ENCODE results near the gene UBAP2. TPM values are rescaled to one million over a fixed set of nuclear protein-coding genes. Genes with fewer than 3 reads are reported as not detected.

Gene UBAP2
- total RNA-seq, result 11.9 and 20.5 TPM in 2 replicates

DNA sequence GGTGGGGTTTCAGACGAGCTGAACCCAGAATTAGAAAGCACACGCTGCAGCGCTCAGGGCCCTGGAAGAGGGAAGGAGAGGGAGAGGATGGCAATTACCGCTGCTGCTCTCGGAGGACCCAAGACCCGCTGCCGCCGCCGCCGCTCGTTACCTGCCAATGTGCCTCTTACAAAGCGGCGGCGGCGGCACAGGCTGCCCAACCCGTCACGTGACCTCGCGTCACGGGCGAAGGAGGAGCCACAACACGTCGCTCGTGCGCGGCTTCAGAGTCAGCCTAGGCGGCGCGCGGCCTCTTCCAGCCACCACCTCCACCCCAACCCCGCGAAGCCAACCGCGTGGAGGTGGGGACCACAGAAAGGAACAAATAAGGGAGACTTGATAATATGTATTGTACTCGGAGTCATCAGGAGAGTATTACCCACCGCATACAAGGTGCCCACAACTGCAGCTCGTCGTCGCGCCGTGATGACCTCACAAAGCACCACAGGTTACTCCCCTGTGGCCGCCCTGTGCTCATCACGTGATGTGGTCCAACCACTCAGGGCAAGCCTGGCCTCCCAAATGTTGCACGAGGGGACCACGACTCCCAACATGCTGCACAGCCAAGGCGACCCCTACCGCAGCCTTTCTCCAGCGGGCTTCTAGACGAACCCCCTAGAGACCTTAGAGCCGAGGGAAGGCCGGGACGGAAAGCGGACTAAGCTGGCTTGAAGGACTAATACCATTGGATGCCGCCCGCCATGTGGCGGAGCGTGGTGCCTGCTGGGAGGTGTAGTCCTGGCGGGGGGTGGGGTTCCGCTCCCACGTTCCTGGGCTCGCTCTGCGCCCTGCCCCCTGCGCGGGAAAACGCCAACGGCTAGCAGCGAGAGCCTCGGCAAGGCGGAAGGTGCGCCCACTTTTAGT, at the start of gene UBAP2:
Gene UBAP2, minus strand, starts transcription at position 161 of the 903 bp plus-strand sequence. CDS start 31,739 bp downstream, outside the sequence.
- peak; percentile 94 to 97 for DNase-seq (ENCODE audit: low read depth in 2 of 2)

- no peak for DNase-seq (ENCODE audit: low read depth in 2 of 2)
Measured at GRCh38 chr9:34098307-34098706, 49.6 kb upstream of the UBAP2 start.

- DNase-seq (ENCODE audit: low read depth in 2 of 2), result no peak
Measured at GRCh38 chr9:34097865-34098264, 49.2 kb upstream of the UBAP2 start.

DNA sequence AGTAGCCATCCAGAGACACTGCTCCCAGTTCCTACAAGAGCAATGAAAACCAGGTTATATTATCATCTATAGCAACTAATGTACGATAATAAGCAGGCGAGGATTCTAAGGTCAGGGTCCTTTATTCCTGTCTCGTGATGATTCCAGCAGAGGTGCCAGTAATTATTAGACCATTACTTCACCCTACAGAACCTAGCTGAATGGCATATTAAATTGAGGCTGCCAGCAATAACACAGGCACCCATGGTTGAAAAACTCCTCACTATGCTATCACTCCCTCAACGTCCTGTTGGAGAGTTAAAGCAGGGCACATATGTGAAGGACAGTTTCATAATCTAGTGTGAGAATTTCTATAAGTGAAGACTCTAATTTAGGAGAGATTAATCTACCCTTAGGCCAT, 48.1 kb upstream of the UBAP2 start:
- DNase-seq (ENCODE audit: low read depth in 2 of 2), result no peak

DNA sequence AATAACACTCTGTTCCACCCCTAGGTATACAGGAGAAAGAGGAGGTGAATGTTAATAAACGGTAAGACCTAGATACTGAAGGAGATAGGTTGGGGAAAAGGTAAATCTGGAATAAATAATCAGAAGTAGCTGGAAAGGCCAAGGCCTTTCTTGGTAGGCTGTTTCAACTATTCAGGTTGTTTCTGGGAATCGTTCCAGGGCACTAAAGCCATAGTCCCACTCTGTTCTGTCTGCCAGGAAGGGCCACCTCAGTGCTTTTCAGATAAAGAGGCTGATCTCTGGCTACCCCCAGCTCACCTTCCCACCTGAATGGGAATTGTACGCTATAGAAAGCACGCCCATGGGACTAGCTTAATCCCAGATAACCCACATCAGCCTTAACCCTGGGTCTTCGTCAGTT, 44.9 kb upstream of the UBAP2 start:
- DNase-seq (ENCODE audit: low read depth in 2 of 2), result no peak

DNA sequence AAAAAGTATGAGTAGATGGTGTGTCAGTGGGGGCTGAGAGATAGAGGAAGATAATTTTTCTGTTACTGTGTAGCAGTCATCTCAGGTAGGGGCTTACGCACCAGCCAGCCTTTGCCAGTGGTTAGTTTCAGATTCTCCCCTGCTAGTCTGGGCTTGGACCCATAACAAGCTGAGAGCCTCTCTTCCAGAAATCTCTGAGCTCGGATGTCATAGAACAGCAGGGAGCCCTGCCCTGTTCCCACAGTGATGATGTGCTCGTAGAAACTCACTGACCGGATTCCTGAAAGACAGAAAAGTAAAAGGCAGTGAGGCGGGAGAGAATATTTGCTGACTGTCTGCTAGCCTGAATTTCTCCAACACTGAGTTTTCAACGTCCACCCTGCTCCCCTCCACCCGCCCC, 40.6 kb upstream of the UBAP2 start:
- no peak for DNase-seq (ENCODE audit: low read depth in 2 of 2)

GRCh38 chr9:34087370-34087769, 38.7 kb upstream of the UBAP2 start:
- no peak for DNase-seq (ENCODE audit: low read depth in 2 of 2)

- DNase-seq (ENCODE audit: low read depth in 2 of 2), result no peak
Measured at GRCh38 chr9:34086864-34087263, 38.2 kb upstream of the UBAP2 start.

DNA sequence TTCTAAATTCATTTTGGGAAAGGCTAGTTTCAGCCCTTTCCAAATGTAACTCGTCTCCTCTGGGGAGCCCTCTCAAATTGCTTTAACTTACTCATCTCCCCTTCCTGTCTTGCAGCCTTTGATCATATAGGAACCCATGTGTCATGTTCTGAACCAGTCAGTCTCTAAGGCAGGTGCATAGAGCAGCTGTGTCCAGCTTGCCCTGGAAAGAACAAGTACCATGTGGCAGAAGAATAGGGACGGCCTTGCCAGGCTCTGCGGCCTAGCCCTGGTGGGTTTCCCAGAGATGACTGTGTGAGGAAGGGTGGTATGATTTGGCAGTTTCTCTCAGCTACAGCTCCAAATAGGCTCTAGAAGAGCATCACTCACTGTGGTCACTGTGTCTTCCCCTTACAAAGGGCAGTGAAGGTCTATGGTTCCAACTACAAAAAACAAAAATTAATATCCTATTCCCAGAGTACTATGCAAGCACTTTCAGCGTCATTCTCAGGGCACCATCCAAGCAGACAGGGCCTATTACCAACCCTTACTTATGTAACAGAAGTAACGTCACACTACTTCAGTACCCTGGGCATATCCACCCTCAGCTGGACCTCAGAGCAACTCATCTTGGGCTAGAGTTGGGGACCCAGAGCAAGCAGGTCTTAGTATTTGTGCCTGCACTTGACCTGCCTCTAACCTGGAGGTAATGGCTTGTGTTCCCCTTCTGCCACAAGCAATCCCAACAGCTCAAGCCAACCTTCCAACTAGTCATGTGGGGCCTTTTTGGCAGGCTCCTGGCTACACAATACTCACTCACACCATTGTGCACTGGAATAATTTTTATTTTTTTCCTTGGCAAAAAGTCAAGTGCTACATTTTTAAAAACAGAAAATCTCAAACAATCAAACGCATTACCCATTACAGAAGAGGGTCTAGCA, 37.2 kb upstream of the UBAP2 start:
- peak in 1 of 2 donors; percentile 10 for DNase-seq (ENCODE audit: low read depth in 2 of 2)

DNA sequence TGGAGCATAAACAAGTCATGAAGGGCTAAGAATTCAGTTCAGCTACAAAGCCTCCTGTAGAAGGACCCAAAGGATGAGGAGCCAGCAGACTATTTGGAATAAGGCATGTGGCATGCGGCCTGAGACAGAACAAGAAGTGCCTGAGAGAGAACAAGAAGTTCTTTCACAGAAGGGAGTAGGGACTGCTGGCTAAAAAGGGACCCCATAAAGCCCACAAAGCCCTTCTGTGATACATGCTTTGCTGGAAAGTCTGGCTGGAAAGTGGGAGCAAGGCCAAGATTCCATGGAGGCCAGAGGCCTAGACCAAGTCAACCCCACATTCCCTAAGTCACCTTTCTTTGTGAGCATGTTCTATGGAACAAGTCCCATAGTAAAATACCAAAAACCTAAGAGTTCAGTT, 35.9 kb upstream of the UBAP2 start:
- no peak for DNase-seq (ENCODE audit: low read depth in 2 of 2)

DNA sequence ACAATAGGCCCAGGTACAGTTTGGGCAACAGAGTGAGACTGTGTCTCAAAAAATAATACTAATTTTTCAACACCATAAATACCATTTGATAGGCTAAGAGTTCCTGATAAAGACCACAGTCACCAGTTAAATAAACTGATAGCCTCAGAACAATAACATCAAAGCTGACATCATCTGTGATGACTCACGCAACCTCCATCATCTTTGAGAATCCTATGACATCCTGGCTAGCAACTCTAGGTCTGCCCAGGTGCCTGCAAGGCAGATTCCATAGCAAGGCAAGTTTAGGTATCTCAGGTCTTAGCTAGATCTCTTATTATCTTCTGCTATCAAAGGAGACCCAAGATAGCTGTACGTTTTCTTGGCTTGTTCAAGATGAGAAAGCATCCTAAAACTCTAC, 30.5 kb upstream of the UBAP2 start:
- DNase-seq (ENCODE audit: low read depth in 2 of 2), result peak; percentile 10 to 66

DNA sequence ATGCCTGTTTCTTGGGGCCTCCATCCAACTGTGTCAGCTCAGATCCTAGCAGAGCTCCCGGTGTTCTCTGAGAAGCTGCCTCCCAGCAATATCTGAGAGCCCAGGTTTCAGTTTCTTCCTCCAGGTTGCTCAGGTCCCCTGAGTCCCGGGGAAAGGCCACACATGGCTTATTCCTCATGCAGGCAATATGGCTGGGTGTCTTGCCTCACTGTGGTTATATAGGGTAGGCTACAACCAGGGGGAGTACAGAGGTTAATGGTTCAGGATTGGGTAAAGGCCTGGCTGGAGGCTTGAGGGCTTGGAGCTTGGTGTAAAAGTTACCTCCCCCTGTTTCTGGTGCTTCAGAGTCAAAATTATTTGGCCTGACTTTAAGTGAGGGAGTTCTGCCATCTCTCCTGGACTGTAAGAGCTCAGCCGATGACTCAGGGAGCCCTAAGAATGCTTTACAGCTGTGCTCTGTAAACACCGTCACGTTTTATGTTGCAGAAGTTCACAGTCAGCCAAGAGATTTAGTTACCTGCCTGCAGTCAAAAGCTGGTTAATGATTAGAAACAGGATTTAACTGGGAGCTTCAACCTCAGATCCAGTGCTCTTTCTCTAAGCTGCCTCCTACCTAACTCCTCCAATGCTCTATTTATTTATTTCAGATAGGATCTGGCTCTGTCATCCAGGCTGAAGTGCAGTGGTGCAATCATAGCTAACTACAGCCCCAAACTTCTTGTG, 24.3 kb upstream of the UBAP2 start:
- DNase-seq (ENCODE audit: low read depth in 2 of 2), result peak in 1 of 2 donors; percentile 25

GRCh38 chr9:34072410-34072809, 23.7 kb upstream of the UBAP2 start:
- DNase-seq (ENCODE audit: low read depth in 2 of 2), result no peak

DNA sequence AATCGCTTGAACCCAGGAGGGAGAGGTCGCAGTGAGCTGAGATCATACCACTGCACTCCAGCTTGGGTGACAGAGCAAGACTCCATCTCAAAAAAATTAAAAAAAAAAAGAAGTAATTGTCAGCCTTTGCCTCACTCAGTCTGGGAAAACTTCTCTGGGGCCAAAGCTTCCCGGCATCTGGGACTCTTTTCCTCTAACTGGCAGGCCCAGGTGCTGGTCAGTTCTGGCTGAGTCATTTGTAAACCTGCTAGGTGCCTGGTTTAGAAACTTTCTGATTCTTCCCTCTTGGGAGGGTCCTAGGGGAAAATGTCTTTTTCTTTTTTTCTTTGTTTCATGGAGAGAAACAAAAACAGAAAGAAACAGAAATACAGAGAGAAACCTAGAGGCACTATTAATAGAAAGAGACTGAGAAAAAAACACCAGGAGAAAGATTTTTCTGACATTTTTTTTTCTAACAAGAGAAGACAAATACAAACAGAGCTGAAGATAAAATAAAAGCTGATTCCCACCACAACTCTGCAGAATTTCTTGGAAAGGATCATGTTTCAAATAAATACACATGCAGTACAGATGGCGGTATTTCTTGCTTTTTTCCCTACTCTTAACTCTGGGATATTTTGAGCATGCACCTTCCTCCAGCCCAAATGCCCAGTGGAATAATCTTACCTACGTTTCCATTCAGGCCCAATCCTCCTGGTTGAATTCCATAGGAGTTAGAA, 22.1 kb upstream of the UBAP2 start:
- DNase-seq (ENCODE audit: low read depth in 2 of 2), result no peak

GRCh38 chr9:34069831-34070230, 21.1 kb upstream of the UBAP2 start:
- no peak for DNase-seq (ENCODE audit: low read depth in 2 of 2)

DNA sequence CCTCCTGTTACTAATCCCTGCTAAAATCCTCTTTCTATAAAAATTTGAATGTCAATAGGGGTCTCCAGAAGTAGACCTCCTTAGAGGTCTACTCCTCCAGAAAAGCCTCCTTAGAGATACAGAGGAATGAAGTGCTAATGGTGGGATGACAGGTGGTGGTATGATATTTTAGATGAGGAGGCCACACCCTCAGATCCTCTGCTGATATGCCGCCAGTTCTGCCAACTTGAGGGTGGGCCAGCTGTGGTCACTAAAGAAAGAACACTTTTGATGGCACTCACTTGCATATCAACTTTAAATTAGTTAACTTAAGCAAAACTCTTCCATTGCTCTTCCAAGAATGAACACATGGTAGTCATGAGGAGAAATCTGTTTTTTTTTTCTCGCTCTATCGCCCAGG, 16.9 kb upstream of the UBAP2 start:
- DNase-seq (ENCODE audit: low read depth in 2 of 2), result no peak

- DNase-seq (ENCODE audit: low read depth in 2 of 2), result no peak
Measured at GRCh38 chr9:34059954-34060353, 11.3 kb upstream of the UBAP2 start.

GRCh38 chr9:34059281-34059680, 10.6 kb upstream of the UBAP2 start:
- DNase-seq (ENCODE audit: low read depth in 2 of 2), result no peak

DNA sequence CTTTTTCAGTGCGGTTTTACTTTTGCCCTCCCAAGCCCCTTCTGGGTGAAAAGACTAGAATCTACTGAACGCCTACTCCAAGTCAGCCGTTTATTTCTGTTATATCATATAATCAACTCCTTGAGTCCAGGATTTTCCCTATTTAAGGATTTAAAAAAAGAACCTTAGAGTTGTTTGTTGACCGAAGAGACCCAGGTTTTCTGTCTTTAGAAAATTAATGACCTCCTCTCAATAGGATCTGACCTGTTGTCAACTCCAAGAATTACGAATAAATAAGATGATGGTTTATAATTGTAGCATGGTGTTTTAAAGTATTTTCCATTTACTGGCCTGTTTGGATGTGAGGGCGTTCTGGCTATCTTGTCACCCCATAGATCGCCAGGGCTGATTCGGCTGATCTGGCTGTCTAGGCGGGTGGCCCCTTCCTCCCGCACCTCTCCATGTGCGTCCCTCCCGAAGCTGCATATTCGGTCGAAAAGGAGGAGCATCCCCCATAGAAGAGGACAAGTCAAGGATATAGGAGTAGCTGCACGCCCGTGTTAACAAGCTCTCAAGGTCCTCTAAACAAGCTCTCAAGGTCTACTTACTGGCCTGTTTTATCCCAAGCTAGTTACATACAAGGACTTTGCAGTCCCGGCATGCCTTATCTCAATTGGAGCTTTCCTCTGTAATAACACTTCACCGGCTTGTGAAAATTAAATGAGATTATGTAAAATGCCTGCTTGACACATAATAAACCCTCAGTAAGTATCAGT, 1.1 kb upstream of the UBAP2 start:
- no peak for DNase-seq (ENCODE audit: low read depth in 2 of 2)

Measured in dermis microvascular lymphatic vessel endothelial cell (primary cell).